ENCODE measurements around the gene RARRES1.

Gene RARRES1

GRCh38 chr3:158773845-158774830 lies 41.9 kb upstream of the RARRES1 start:
- Histone ChIP-seq H3K27me3 (ENCODE audit: control insufficient read depth in 3 of 3, insufficient read depth in 3 of 3, low read depth in 1 of 3, low read length in 3 of 3) (no peaks in the 10 kb centered on the region), H3K9ac (ENCODE audit: low read depth, low read length, poor library complexity) (no peak overlapping the region), H3K4ac (ENCODE audit: low read length) (no peak overlapping the region), H3K23ac (ENCODE audit: low read depth, low read length, poor library complexity) (no peak overlapping the region), H4K8ac (ENCODE audit: low read depth, low read length) (no peak overlapping the region), H2BK5ac (ENCODE audit: low read length) (no peak overlapping the region), H3K36me3 (replicated peaks in 1 of 2; ENCODE audit: control insufficient read depth in 2 of 2, insufficient read depth in 2 of 2, low read length in 2 of 2) (no peaks in the 10 kb centered on the region), H2BK15ac (ENCODE audit: low read length) (no peak overlapping the region), H3K4me3 (ENCODE audit: low read length in 2 of 2) (no peak overlapping the region), H2AFZ (ENCODE audit: low read length) (no peak overlapping the region), H3K4me2 (ENCODE audit: insufficient read depth, low read length, poor library complexity, severe bottlenecking) (no peak overlapping the region), H4K91ac (ENCODE audit: low read depth, low read length, poor library complexity) (no peak overlapping the region), H3K18ac (ENCODE audit: low read length) (no peak overlapping the region), H2BK12ac (ENCODE audit: low read length) (no peak overlapping the region), H2AK5ac (ENCODE audit: low read depth, low read length) (no peak overlapping the region), H3K14ac (ENCODE audit: low read length) (no peak overlapping the region), H3K4me1 (ENCODE audit: control insufficient read depth in 2 of 2, insufficient read depth in 1 of 2, low read depth in 1 of 2, low read length in 2 of 2) (no peaks in the 10 kb centered on the region), H3K9me3 (replicated peaks in 1 of 2; ENCODE audit: control insufficient read depth in 2 of 2, insufficient read depth in 1 of 2, low read depth in 1 of 2, low read length in 2 of 2) (no peaks in the 10 kb centered on the region), H2BK120ac (ENCODE audit: low read depth, low read length) (no peak overlapping the region), H3K79me1 (ENCODE audit: low read depth, low read length) (no peaks in the 10 kb centered on the region), H3K27ac (replicated peaks; ENCODE audit: low read length) (no peak overlapping the region)
- no peak for DNase-seq (ENCODE audit: low spot score)
- WGBS, 2 donors (ENCODE audit: extremely low coverage in 2 of 2, insufficient read length in 2 of 2, insufficient replicate concordance in 1 of 2): no CpG with 5 or more reads among the region's 7 CpGs

- Histone ChIP-seq H2AK5ac (ENCODE audit: low read depth, low read length) (no peak overlapping the region), H3K14ac (ENCODE audit: low read length) (no peak overlapping the region), H3K4me2 (ENCODE audit: insufficient read depth, low read length, poor library complexity, severe bottlenecking) (no peak overlapping the region), H3K4ac (ENCODE audit: low read length) (no peak overlapping the region), H2BK15ac (ENCODE audit: low read length) (no peak overlapping the region), H3K36me3 (replicated peaks in 1 of 2; ENCODE audit: control insufficient read depth in 2 of 2, insufficient read depth in 2 of 2, low read length in 2 of 2) (no peaks in the 10 kb centered on the region), H4K91ac (ENCODE audit: low read depth, low read length, poor library complexity) (no peak overlapping the region), H2BK5ac (ENCODE audit: low read length) (no peak overlapping the region), H3K9ac (ENCODE audit: low read depth, low read length, poor library complexity) (no peak overlapping the region), H2BK12ac (ENCODE audit: low read length) (no peak overlapping the region), H3K18ac (ENCODE audit: low read length) (no peak overlapping the region), H2AFZ (ENCODE audit: low read length) (no peak overlapping the region), H4K8ac (ENCODE audit: low read depth, low read length) (no peak overlapping the region), H3K4me1 (ENCODE audit: control insufficient read depth in 2 of 2, insufficient read depth in 1 of 2, low read depth in 1 of 2, low read length in 2 of 2) (peaks cover 4 to 6% of the 10 kb centered on the region in 2 donors), H3K4me3 (ENCODE audit: low read length in 2 of 2) (no peak overlapping the region), H3K27me3 (ENCODE audit: control insufficient read depth in 3 of 3, insufficient read depth in 3 of 3, low read depth in 1 of 3, low read length in 3 of 3) (no peaks in the 10 kb centered on the region), H3K9me3 (replicated peaks in 1 of 2; ENCODE audit: control insufficient read depth in 2 of 2, insufficient read depth in 1 of 2, low read depth in 1 of 2, low read length in 2 of 2) (no peaks in the 10 kb centered on the region), H2BK120ac (ENCODE audit: low read depth, low read length) (no peak overlapping the region), H3K23ac (ENCODE audit: low read depth, low read length, poor library complexity) (no peak overlapping the region), H3K79me1 (ENCODE audit: low read depth, low read length) (no peaks in the 10 kb centered on the region), H3K27ac (replicated peaks; ENCODE audit: low read length) (no peak overlapping the region)
- DNase-seq (ENCODE audit: low spot score): no peak
Measured at GRCh38 chr3:158773166-158773565, 40.9 kb upstream of the RARRES1 start.

GRCh38 chr3:158771982-158772381 lies 39.7 kb upstream of the RARRES1 start:
- Histone ChIP-seq H2BK5ac (ENCODE audit: low read length) (no peak overlapping the region), H4K8ac (ENCODE audit: low read depth, low read length) (no peak overlapping the region), H4K91ac (ENCODE audit: low read depth, low read length, poor library complexity) (no peak overlapping the region), H2BK120ac (ENCODE audit: low read depth, low read length) (no peak overlapping the region), H3K4me3 (ENCODE audit: low read length in 2 of 2) (no peak overlapping the region), H3K18ac (ENCODE audit: low read length) (no peak overlapping the region), H3K4ac (ENCODE audit: low read length) (no peak overlapping the region), H2BK15ac (ENCODE audit: low read length) (no peak overlapping the region), H2AFZ (ENCODE audit: low read length) (no peak overlapping the region), H3K9ac (ENCODE audit: low read depth, low read length, poor library complexity) (no peak overlapping the region), H3K4me1 (ENCODE audit: control insufficient read depth in 2 of 2, insufficient read depth in 1 of 2, low read depth in 1 of 2, low read length in 2 of 2) (peaks cover 5 to 7% of the 10 kb centered on the region in 2 donors), H2AK5ac (ENCODE audit: low read depth, low read length) (no peak overlapping the region), H3K9me3 (replicated peaks in 1 of 2; ENCODE audit: control insufficient read depth in 2 of 2, insufficient read depth in 1 of 2, low read depth in 1 of 2, low read length in 2 of 2) (no peaks in the 10 kb centered on the region), H3K27me3 (ENCODE audit: control insufficient read depth in 3 of 3, insufficient read depth in 3 of 3, low read depth in 1 of 3, low read length in 3 of 3) (no peaks in the 10 kb centered on the region), H3K23ac (ENCODE audit: low read depth, low read length, poor library complexity) (no peak overlapping the region), H3K36me3 (replicated peaks in 1 of 2; ENCODE audit: control insufficient read depth in 2 of 2, insufficient read depth in 2 of 2, low read length in 2 of 2) (no peaks in the 10 kb centered on the region), H3K27ac (replicated peaks; ENCODE audit: low read length) (no peak overlapping the region), H3K4me2 (ENCODE audit: insufficient read depth, low read length, poor library complexity, severe bottlenecking) (no peak overlapping the region), H3K14ac (ENCODE audit: low read length) (no peak overlapping the region), H2BK12ac (ENCODE audit: low read length) (no peak overlapping the region), H3K79me1 (ENCODE audit: low read depth, low read length) (no peaks in the 10 kb centered on the region)
- no CpG with 5 or more reads among the region's 3 CpGs for WGBS, 2 donors (ENCODE audit: extremely low coverage in 2 of 2, insufficient read length in 2 of 2, insufficient replicate concordance in 1 of 2)
- DNase-seq (ENCODE audit: low spot score): no peak

- H2BK12ac ChIP-seq (ENCODE audit: low read length): no peak overlapping the region
- no peak overlapping the region for H4K8ac ChIP-seq (ENCODE audit: low read depth, low read length)
- H4K91ac ChIP-seq (ENCODE audit: low read depth, low read length, poor library complexity): no peak overlapping the region
- H2BK5ac ChIP-seq (ENCODE audit: low read length): no peak overlapping the region
- no peaks in the 10 kb centered on the region for H3K79me1 ChIP-seq (ENCODE audit: low read depth, low read length)
- DNase-seq (ENCODE audit: low spot score): no peak
- no peak overlapping the region for H3K4me3 ChIP-seq (ENCODE audit: low read length in 2 of 2)
- H3K4me2 ChIP-seq (ENCODE audit: insufficient read depth, low read length, poor library complexity, severe bottlenecking): no peak overlapping the region
- H3K23ac ChIP-seq (ENCODE audit: low read depth, low read length, poor library complexity): no peak overlapping the region
- no peak overlapping the region for H3K4ac ChIP-seq (ENCODE audit: low read length)
- H2BK15ac ChIP-seq (ENCODE audit: low read length): no peak overlapping the region
- WGBS, 2 donors (ENCODE audit: extremely low coverage in 2 of 2, insufficient read length in 2 of 2, insufficient replicate concordance in 1 of 2): no CpG with 5 or more reads among the region's 1 CpG
- H3K27ac ChIP-seq (replicated peaks; ENCODE audit: low read length): no peak overlapping the region
- H3K9me3 ChIP-seq (replicated peaks in 1 of 2; ENCODE audit: control insufficient read depth in 2 of 2, insufficient read depth in 1 of 2, low read depth in 1 of 2, low read length in 2 of 2): no peaks in the 10 kb centered on the region
- peaks cover 5 to 7% of the 10 kb centered on the region in 2 donors for H3K4me1 ChIP-seq (ENCODE audit: control insufficient read depth in 2 of 2, insufficient read depth in 1 of 2, low read depth in 1 of 2, low read length in 2 of 2)
- no peaks in the 10 kb centered on the region for H3K36me3 ChIP-seq (replicated peaks in 1 of 2; ENCODE audit: control insufficient read depth in 2 of 2, insufficient read depth in 2 of 2, low read length in 2 of 2)
- no peak overlapping the region for H2BK120ac ChIP-seq (ENCODE audit: low read depth, low read length)
- H2AFZ ChIP-seq (ENCODE audit: low read length): no peak overlapping the region
- H3K18ac ChIP-seq (ENCODE audit: low read length): no peak overlapping the region
- no peak overlapping the region for H3K9ac ChIP-seq (ENCODE audit: low read depth, low read length, poor library complexity)
- no peak overlapping the region for H3K14ac ChIP-seq (ENCODE audit: low read length)
- H2AK5ac ChIP-seq (ENCODE audit: low read depth, low read length): no peak overlapping the region
- no peaks in the 10 kb centered on the region for H3K27me3 ChIP-seq (ENCODE audit: control insufficient read depth in 3 of 3, insufficient read depth in 3 of 3, low read depth in 1 of 3, low read length in 3 of 3)
Measured at GRCh38 chr3:158771577-158771976, 39.3 kb upstream of the RARRES1 start.
